GM12878 (cell line): ENCODE data around the gene PFKFB3.

Experiments
- BCL11A ChIP-seq: IDR thresholded peaks from 2 replicates; pipeline ENCODE4 v1.6.1; 2011; ENCODE audit warnings: low read depth, low read length
- BCLAF1 ChIP-seq: fragments of 450-650 bp; IDR thresholded peaks from 2 replicates; pipeline ENCODE4 v1.6.1; 2017; ENCODE audit warnings: antibody characterized with exemption, mild to moderate bottlenecking, moderate library complexity
- CTCF ChIP-seq, 3 experiments: IDR thresholded peaks in 2 of 3; conservative IDR thresholded peaks in 1 of 3; 2 replicates each; pipeline ENCODE4 v1.5.1; 2011; ENCODE audit warnings: low read depth in 3 of 3, low read length in 3 of 3, mild to moderate bottlenecking in 3 of 3, control low read depth in 2 of 3, moderate library complexity in 2 of 3, inconsistent platforms in 1 of 3, mixed read lengths in 1 of 3; ENCODE audit not compliant: control insufficient read depth in 2 of 3, insufficient read depth in 1 of 3; ENCODE audit errors: extremely low read depth in 1 of 3
- EZH2 ChIP-seq: IDR thresholded peaks from 2 replicates; pipeline ENCODE4 v1.6.1; 2012; ENCODE audit warnings: low read depth, mild to moderate bottlenecking, control low read depth, inconsistent platforms, low read length, borderline replicate concordance; ENCODE audit not compliant: control insufficient read depth
- HDAC6 ChIP-seq: fragments of 200-600 bp; sonication (generic); IDR thresholded peaks from one replicate; pipeline ENCODE4 v1.8.0; 2017; ENCODE audit warnings: antibody characterized with exemption; ENCODE audit not compliant: unreplicated experiment
- NFYB ChIP-seq: IDR thresholded peaks from 2 replicates; pipeline ENCODE4 v1.6.1; 2011; ENCODE audit warnings: low read depth, mild to moderate bottlenecking, low read length, improper control_type of control experiment, moderate library complexity; ENCODE audit not compliant: insufficient read depth
- POLR2A ChIP-seq: IDR thresholded peaks from 2 replicates; pipeline ENCODE4 v1.6.1; 2011; ENCODE audit warnings: low read depth, mild to moderate bottlenecking, low read length
- POLR2AphosphoS5 ChIP-seq: IDR thresholded peaks from 2 replicates; pipeline ENCODE4 v1.6.1; 2011; ENCODE audit warnings: mild to moderate bottlenecking, low read length, inconsistent platforms
- RAD51 ChIP-seq: fragments of 450-650 bp; IDR thresholded peaks from 2 replicates; pipeline ENCODE4 v1.6.1; 2016; ENCODE audit warnings: moderate library complexity, mild to moderate bottlenecking, inconsistent platforms
- SIN3A ChIP-seq: IDR thresholded peaks from 2 replicates; pipeline ENCODE4 v1.6.1; 2012; ENCODE audit warnings: low read depth, low read length, improper control_type of control experiment
- SMC3 ChIP-seq: IDR thresholded peaks from 2 replicates; pipeline ENCODE4 v1.6.1; 2011; ENCODE audit warnings: low read length, improper control_type of control experiment, borderline replicate concordance
- TCF7 ChIP-seq: IDR thresholded peaks from 2 replicates; pipeline ENCODE4 v1.6.1; 2014; ENCODE audit warnings: antibody characterized with exemption, borderline replicate concordance
- ZBTB11 ChIP-seq: fragments of 450-650 bp; formaldehyde crosslinking; IDR thresholded peaks from 2 replicates; pipeline ENCODE4 v1.5.0; 2022; ENCODE audit warnings: mild to moderate bottlenecking, missing genetic modification characterization
- ZNF274 ChIP-seq: IDR thresholded peaks from one replicate; pipeline ENCODE4 v1.8.0; 2011; ENCODE audit not compliant: insufficient read length, insufficient read depth

- TF ChIP-seq TCF7: no peak
- no peak for TF ChIP-seq ZBTB11 (CRISPR knock-in tag)
- TF ChIP-seq EZH2: no peak
- no peak for TF ChIP-seq POLR2A
- TF ChIP-seq SMC3: no peak
- TF ChIP-seq CTCF (IDR thresholded peaks at IDR 0.05 in 2 of 3, conservative IDR thresholded peaks at IDR 0.05 in 1 of 3; ENCODE audit: control insufficient read depth in 2 of 3, extremely low read depth in 1 of 3, insufficient read depth in 1 of 3, low read depth in 3 of 3, low read length in 3 of 3): no peak
- no peak for TF ChIP-seq HDAC6
- TF ChIP-seq RAD51: no peak
- no peak for TF ChIP-seq ZNF274
- no peak for TF ChIP-seq BCL11A
- no peak for TF ChIP-seq BCLAF1
- TF ChIP-seq POLR2AphosphoS5: no peak
- TF ChIP-seq NFYB: no peak
- no peak for TF ChIP-seq SIN3A
These were observed 25.3 kb downstream of the PFKFB3 start for GRCh38 chr10:6228010-6228511.
